K562 (cell line): ENCODE measurements around the gene AKT1S1. TPM values are rescaled to one million over a fixed set of nuclear protein-coding genes. Genes with fewer than 3 reads are reported as not detected.
A peak's percentile ranks its signal among the peaks of the same experiment; 100 is the strongest.

Source experiments
- CBX1 ChIP-seq: sonication (generic); IDR thresholded peaks from 2 replicates; pipeline ENCODE4 v1.6.1; 2016; ENCODE audit warnings: antibody characterized with exemption, low read depth, mild to moderate bottlenecking
- CEBPG ChIP-seq, 3 experiments: fragments of 200-800 bp in 1 of 3; sonication (Bioruptor generic) in 1 of 3; sonication (generic) in 1 of 3; formaldehyde crosslinking in 1 of 3; IDR thresholded peaks in 2 of 3; conservative IDR thresholded peaks in 1 of 3; 2 replicates each; pipeline versions ENCODE4 v1.6.1 to v1.8.0; 2016 to 2022; ENCODE audit warnings: missing compliant biosample characterization in 2 of 3, missing genetic modification characterization in 2 of 3, mild to moderate bottlenecking in 1 of 3, missing genetic modification reagents in 1 of 3
- CEBPZ ChIP-seq: fragments of 150-350 bp; IDR thresholded peaks from 2 replicates; pipeline ENCODE4 v1.6.1; 2014; ENCODE audit warnings: low read depth, mild to moderate bottlenecking, low read length, borderline replicate concordance
- COPS2 ChIP-seq: fragments of 450-650 bp; conservative IDR thresholded peaks from 2 replicates; pipeline ENCODE4 v1.6.1; 2016; ENCODE audit warnings: mild to moderate bottlenecking, moderate library complexity
- CSDE1 ChIP-seq, 2 experiments: fragments of 450-650 bp; IDR thresholded peaks; 2 replicates each; pipeline ENCODE4 v1.6.1; 2016; ENCODE audit warnings: mild to moderate bottlenecking in 1 of 2
- ESRRB ChIP-seq: fragments of 250-450 bp; sonication (Bioruptor Pico); IDR thresholded peaks from 2 replicates; pipeline ENCODE4 v1.5.0; 2020; ENCODE audit warnings: mild to moderate bottlenecking, moderate library complexity, borderline replicate concordance
- EWSR1 ChIP-seq: fragments of 450-650 bp; IDR thresholded peaks from 2 replicates; pipeline ENCODE4 v1.6.1; 2018; ENCODE audit warnings: borderline replicate concordance, mild to moderate bottlenecking, low read depth, moderate library complexity; ENCODE audit not compliant: partially characterized antibody
- GATAD2A ChIP-seq: fragments of 450-650 bp; IDR thresholded peaks from 2 replicates; pipeline ENCODE4 v1.6.1; 2017
- MTA3 ChIP-seq: fragments of 450-650 bp; formaldehyde crosslinking; IDR thresholded peaks from 2 replicates; pipeline ENCODE4 v1.6.1; 2017; ENCODE audit warnings: mild to moderate bottlenecking, borderline replicate concordance
- NCOA1 ChIP-seq: fragments of 450-650 bp; IDR thresholded peaks from 2 replicates; pipeline ENCODE4 v1.6.1; 2016; ENCODE audit warnings: low read depth
- PHF21A ChIP-seq: fragments of 450-650 bp; IDR thresholded peaks from 2 replicates; pipeline ENCODE4 v1.6.1; 2017; ENCODE audit warnings: low read depth, borderline replicate concordance
- SAP30 ChIP-seq: fragments of 200-600 bp; sonication (generic); IDR thresholded peaks from 2 replicates; pipeline ENCODE4 v1.6.1; 2012; ENCODE audit warnings: borderline replicate concordance, low read depth, mild to moderate bottlenecking, moderate library complexity, low read length, control low read depth, inconsistent platforms; ENCODE audit not compliant: insufficient read depth, poor library complexity, severe bottlenecking
- TRIM24 ChIP-seq, 2 experiments: fragments of 450-650 bp; IDR thresholded peaks; 2 replicates each; pipeline ENCODE4 v1.6.1; 2016
- YBX1 ChIP-seq: fragments of 450-650 bp; IDR thresholded peaks from 2 replicates; pipeline ENCODE4 v1.7.1; 2016; ENCODE audit warnings: mild to moderate bottlenecking
- ZNF436 ChIP-seq: fragments of 250-450, 450-650 bp; sonication (Bioruptor Pico); formaldehyde crosslinking; IDR thresholded peaks from 2 replicates; pipeline ENCODE4 v1.7.0; 2020; ENCODE audit warnings: mild to moderate bottlenecking
- ZNF551 ChIP-seq: fragments of 250-450 bp; sonication (Bioruptor Pico); IDR thresholded peaks from 2 replicates; pipeline ENCODE4 v1.5.0; 2021; ENCODE audit warnings: mild to moderate bottlenecking, moderate library complexity
- polyA plus RNA-seq, 8 experiments: library from polyadenylated mRNA; depleted of rRNA in 4 of 8; stranded (reverse) in 5 of 8; unstranded in 3 of 8; fragments of >200 nt; fragmentation: Nextera tagmentation in 2 of 8; fragmentation: Illumina TruSeq in 1 of 8; extraction: Ambion mirVana in 2 of 8; extraction: Trizol in 1 of 8; gene quantifications; 2 replicates each; pipeline versions ENCODE4 v1.2.1 to v1.2.3, GENCODE V29; 2011 to 2014; ENCODE audit warnings: inconsistent platforms in 1 of 8, missing spikeins in 1 of 8
- total RNA-seq, 7 experiments: library from RNA; depleted of rRNA in 6 of 7; stranded (reverse); fragments of >200 nt in 6 of 7; fragmentation: Illumina TruSeq in 2 of 7; extraction: Trizol in 2 of 7; gene quantifications; 2 replicates each; pipeline versions ENCODE4 v1.2.1 to v1.2.3, GENCODE V29; 2011 to 2021; ENCODE audit warnings: low replicate concordance in 1 of 7
- TF ChIP-seq, protein P1 (sequence below): fragments of 200-400 bp; formaldehyde crosslinking; IDR thresholded peaks from 2 replicates; pipeline ENCODE4 v1.6.1; 2017; ENCODE audit warnings: mild to moderate bottlenecking, low read depth, low read length, moderate library complexity
- TF ChIP-seq, protein P2 (sequence below): fragments of 250-450 bp; sonication (Bioruptor Pico); IDR thresholded peaks from 2 replicates; pipeline ENCODE4 v1.5.0; 2021; ENCODE audit warnings: mild to moderate bottlenecking, moderate library complexity

The AKT1S1 gene
- total and polyA plus RNA-seq, 9 of the 15 experiments (the other 6 are each of a cell fraction or from before 2014, with no cell fraction given) = 1.2 to 50.3 (median 17.1) TPM

DNA sequence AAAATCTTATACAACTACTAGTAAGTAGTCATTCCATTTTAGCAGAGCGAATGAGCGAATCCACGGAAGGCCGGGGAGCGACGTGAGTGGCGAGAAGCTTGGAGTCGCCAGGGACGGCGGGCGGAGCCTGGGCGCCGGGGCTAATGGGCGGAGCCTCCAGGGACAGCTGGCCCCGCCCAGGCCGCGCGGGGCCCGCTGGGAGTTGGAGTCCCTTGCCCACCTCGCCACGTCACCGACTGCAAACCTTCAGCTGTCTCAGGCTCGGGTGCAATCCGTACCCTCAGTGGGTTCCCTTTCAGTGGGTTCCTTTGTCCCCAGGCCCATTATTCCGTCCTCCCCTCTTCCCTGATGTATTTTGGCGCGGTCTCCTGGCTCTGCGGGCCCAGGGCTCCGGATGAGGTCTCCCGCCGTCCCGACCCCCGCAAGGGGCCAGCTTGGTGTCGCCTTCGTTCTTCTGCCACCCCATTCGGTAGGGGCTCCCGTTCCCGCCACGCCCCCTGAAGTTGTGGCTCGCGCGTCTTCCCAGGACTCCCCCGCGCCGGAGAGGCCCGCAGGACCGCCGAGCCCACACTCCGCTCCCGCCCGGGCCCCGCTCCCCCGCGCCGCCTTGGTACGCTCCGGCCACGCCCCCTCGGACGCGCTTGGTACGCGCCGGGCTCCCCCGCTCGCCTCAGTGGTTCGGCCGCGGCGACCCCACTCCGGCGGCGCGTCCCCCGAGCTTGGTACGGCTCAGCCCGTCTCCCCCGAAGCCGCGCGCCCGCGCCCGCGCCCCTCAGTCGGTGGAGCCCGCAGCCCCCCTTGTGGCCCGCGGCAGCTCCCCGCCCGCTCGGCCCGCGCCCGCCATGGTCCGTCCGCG lies 26.4 kb downstream of the AKT1S1 start, which contains the start of gene PTOV1 (continued):
- TF ChIP-seq EWSR1 (no peak), CEBPZ (no peak), NCOA1 (peak; percentile 35; the same call in 1 of the 2 replicates), PHF21A (no peak), ZNF436 (CRISPR knock-in tag) (no peak), CEBPG (CRISPR knock-in tag; IDR thresholded peaks at IDR 0.05) (no peak), CEBPG (tag; conservative IDR thresholded peaks at IDR 0.05 in 1 of 2, IDR thresholded peaks at IDR 0.05 in 1 of 2) (no peak), YBX1 (no peak), SAP30 (no peak), CSDE1 (IDR thresholded peaks at IDR 0.05) (no peak), ZNF551 (no peak), CBX1 (0 out of 2 replicates have a peak, but pooled peaks have one; percentile 73), COPS2 (no peak), ESRRB (CRISPR knock-in tag) (no peak), MTA3 (peak; percentile 79; the same call in 1 of the 2 replicates), GATAD2A (peak; percentile 63; the same call in 1 of the 2 replicates), TRIM24 (IDR thresholded peaks at IDR 0.05) (peak in 1 of 2 experiments; percentile 42; a peak in 1 of 4 replicates)
- TF ChIP-seq, protein P1, sequence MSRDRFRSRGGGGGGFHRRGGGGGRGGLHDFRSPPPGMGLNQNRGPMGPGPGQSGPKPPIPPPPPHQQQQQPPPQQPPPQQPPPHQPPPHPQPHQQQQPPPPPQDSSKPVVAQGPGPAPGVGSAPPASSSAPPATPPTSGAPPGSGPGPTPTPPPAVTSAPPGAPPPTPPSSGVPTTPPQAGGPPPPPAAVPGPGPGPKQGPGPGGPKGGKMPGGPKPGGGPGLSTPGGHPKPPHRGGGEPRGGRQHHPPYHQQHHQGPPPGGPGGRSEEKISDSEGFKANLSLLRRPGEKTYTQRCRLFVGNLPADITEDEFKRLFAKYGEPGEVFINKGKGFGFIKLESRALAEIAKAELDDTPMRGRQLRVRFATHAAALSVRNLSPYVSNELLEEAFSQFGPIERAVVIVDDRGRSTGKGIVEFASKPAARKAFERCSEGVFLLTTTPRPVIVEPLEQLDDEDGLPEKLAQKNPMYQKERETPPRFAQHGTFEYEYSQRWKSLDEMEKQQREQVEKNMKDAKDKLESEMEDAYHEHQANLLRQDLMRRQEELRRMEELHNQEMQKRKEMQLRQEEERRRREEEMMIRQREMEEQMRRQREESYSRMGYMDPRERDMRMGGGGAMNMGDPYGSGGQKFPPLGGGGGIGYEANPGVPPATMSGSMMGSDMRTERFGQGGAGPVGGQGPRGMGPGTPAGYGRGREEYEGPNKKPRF = no peak
- TF ChIP-seq, protein P2, sequence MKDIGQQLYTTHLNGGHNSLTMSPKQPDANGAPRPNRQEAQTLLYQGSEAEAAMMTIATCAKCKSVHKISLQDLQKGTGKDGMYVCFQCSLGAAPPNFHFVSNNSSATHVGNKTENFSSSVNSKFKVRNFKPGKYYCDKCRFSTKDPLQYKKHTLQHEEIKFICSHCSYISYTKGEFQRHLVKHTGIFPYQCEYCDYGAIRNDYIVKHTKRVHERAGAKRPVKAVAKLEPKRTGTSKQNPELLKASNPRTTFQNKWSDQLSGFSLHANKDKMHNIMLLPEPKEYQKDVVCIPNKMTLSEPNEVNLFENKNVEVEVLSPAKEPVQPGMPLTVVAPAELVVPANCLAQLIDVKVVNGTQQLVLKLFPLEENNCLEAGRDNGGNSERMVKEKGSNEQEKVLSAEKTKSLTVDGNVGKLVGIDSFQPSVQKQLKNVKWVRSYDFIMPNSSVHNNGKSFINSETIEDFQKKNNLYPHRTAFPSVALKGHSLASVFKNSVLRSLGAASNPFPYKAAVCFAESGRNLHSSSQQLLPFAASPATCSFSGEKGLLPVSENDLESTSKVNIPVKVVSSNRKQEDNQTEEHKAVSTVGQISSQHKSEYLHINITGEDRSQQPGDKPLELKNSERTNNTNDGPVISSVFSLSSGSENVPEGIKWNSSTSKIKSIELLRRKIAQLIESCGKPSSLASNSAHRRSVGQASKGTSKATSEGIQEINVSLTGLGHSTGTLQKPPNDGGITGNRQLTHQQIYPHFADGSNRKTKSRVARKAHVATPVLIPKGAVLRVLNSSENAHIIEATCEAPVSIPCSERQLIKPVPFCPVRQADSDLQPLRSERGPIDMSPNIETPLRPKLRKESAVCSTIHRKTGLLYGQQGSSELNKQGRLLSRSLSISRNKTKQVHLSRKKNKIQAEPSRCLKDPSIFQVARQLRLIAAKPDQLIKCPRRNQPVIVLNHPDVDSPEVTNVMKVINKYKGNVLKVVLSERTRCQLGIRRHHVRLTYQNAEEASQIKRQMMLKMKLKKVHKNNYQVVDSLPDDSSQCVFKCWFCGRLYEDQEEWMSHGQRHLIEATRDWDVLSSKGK (CRISPR knock-in tag) = no peak
